Duodenal mucosa (tissue), 2 donors: ENCODE results near the gene IGSF9.
A peak's percentile ranks its signal among the peaks of the same experiment; 100 is the strongest.
"Not testable (repeated sequence)": the region's sequence is repeated elsewhere in the genome, so short reads cannot be mapped to it uniquely, and the experiment has no call there.

Experiments used
- H3K27ac ChIP-seq: one replicate; pipeline ENCODE4 v1.7.0; 2013; ENCODE audit warnings: low read depth, low read length
- H3K27me3 ChIP-seq, 2 donors: one replicate each; pipeline ENCODE4 v1.7.0; 2013; ENCODE audit warnings: low read length in 2 of 2, control low read depth in 1 of 2; ENCODE audit not compliant: insufficient read depth in 2 of 2, control insufficient read depth in 1 of 2
- H3K36me3 ChIP-seq, 2 donors: one replicate each; pipeline ENCODE4 v1.7.0; 2013; ENCODE audit warnings: low read length in 2 of 2, control low read depth in 1 of 2; ENCODE audit not compliant: insufficient read depth in 2 of 2, control insufficient read depth in 1 of 2
- H3K4me1 ChIP-seq, 2 donors: one replicate each; pipeline ENCODE4 v1.7.0; 2013; ENCODE audit warnings: low read length in 2 of 2, control low read depth in 1 of 2; ENCODE audit not compliant: insufficient read depth in 2 of 2, control insufficient read depth in 1 of 2
- H3K4me3 ChIP-seq, 2 donors: one replicate each; pipeline ENCODE4 v1.7.0; 2013; ENCODE audit warnings: low read length in 2 of 2, low read depth in 1 of 2
- H3K9ac ChIP-seq, 2 donors: one replicate each; pipeline ENCODE4 v1.7.0; 2013; ENCODE audit warnings: low read length in 2 of 2, low read depth in 1 of 2
- H3K9me3 ChIP-seq, 2 donors: one replicate each; pipeline ENCODE4 v1.7.0; 2013; ENCODE audit warnings: low read length in 2 of 2, control low read depth in 1 of 2; ENCODE audit not compliant: control insufficient read depth in 1 of 2

IGSF9 gene

DNA sequence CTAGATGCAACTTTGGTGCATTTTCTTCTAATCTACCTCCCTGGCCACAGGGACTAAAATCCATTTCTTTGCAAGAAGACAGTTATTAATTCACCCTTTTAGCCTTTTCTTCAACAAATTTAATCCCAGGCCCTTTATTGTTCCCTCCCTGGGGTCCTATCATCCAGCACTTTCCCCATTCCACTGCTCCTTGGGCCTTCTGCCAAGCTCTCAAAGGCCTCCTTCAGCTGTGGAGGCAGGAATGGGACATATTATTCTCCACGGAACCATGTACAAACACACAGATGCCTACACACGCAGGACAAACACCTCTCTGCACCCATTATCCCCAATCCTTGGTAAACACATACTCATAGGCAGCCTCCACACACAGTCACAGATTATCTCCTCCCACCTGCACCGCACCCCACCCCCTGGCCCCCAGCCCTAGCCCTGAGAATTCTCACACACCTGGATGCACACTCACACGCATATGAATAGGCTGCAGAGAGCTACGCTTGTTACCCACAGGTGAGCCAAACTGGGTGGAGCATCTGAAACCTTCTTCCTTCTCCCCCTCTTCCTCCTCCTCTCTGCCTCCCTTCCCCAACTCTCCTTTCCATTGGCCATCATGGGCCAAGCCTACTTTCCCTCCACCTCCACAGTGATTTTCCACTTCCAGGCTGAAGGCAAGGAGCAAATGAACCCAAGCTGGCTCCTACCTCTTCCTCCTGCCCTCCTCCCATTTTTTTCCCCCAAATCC is 31.8 kb downstream of the IGSF9 start:
- H3K4me3 ChIP-seq: no peak overlapping the region
- H3K27me3 ChIP-seq: no peaks in the 10 kb centered on the region
- peaks cover 64 to 73% of the 10 kb centered on the region in 2 donors for H3K4me1 ChIP-seq
- no peak overlapping the region for H3K9ac ChIP-seq
- peaks cover 8 to 13% of the 10 kb centered on the region in 2 donors for H3K36me3 ChIP-seq
- no peaks in the 10 kb centered on the region for H3K9me3 ChIP-seq
- no peak overlapping the region for H3K27ac ChIP-seq

DNA sequence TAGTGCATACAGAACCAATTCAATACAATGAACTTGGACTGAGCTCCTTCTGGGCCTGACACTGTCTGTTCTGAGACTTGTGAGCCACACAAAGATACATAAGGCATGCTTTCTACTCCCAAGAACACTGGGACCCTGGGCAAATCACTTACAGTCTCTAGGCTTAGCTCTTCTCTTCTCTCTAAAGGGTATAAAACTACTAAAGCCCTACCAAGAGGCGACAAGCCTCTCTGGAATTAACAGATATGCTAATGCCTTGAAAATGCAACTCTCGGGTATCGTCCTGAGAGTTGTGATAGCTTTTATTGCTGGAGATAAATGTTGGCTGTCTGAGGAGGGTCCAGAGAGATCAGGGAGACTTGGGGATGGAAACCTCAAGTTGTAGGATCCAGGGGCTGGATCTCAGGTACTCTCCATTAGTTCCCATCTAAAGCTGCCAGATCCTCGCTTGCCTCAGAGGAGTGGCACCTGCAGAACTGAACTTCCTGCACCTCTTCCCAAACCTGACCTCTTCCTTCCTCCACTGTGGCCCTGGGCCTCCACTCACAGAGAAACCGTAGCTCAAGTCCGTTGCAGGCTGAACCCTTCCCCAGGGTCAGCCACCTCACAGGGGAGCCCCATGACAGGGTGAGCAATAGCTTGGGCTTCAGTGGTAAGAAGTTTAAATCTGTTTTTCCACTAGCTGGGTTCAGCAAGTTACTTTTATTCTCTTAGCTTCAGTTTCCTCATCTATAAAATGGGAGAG is 33.9 kb downstream of the IGSF9 start:
- Histone ChIP-seq H3K4me3 (peak overlapping the region in 1 of 2 donors; percentile 7), H3K27ac (peak overlapping the region; percentile 25), H3K36me3 (no peaks in the 10 kb centered on the region), H3K9ac (peak overlapping the region in 1 of 2 donors; percentile 7), H3K9me3 (no peaks in the 10 kb centered on the region), H3K4me1 (peaks cover 67 to 69% of the 10 kb centered on the region in 2 donors), H3K27me3 (no peaks in the 10 kb centered on the region)

DNA sequence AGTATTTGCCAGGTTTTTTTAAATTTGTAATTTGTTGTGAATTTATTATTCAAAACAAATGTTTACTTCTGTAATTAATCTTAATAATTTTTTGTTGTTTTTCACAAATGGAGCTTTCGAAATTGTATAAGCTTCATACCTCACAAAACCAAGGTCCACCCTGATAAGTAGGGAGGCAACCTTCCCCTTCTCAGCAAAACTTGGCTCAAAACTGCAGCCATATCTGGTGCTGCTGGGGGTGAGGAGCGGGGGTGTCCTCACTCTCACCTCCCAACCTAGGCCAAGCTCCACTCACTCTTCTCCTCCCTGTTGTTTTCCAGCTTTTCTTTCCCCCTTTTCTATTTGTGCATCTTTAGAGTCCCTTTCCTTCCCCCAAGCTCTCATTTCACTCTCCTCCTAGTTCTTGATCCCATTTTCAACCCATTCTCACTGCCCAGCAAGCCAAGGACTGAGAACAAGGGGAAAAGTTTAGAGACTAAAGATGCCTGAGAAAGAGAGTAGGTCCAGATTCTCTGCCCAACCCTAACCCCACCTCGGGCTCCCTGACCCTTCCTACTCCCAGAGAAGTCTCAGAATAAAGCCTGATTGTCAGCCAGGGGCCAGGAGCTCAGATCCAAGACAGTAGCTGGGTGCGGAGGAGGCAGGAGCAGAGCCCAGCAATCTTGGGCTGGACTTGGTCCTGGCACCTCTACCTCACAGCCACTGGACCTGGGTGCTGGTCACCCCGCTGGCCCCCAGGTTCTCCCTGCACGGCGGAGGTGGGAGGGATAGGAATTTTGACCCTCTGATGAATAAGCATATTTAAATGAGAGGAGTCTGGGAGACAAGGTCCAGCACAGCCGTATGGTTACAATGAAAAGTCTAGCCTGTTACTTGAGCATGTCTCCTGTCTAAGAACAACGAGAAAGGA is 37.1 kb downstream of the IGSF9 start:
- H3K9me3 ChIP-seq: no peaks in the 10 kb centered on the region
- peaks cover 50 to 52% of the 10 kb centered on the region in 2 donors for H3K4me1 ChIP-seq
- no peaks in the 10 kb centered on the region for H3K27me3 ChIP-seq
- no peak overlapping the region for H3K9ac ChIP-seq
- H3K36me3 ChIP-seq: no peaks in the 10 kb centered on the region
- H3K4me3 ChIP-seq: no peak overlapping the region
- no peak overlapping the region for H3K27ac ChIP-seq

DNA sequence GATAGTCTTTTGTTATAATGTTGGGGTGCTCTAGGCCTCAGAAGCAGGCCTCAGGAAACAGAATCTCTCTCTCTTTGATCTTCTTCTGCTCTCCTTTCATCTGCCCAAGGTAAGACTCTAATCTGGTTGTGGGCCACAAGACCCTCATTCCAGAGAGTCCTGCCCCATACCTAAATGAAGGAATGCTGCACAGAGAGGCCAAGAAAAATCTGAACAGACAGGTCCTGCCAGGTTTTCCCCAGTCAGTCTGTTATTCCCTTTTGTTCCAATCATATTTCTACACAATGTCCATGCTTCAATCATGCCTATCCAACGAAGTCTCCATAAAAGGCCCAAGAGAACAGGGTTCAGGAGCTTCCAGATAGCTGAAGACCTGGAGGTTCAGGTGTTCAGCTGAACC is 38.5 kb downstream of the IGSF9 start:
- H3K27me3 ChIP-seq: no peaks in the 10 kb centered on the region

DNA sequence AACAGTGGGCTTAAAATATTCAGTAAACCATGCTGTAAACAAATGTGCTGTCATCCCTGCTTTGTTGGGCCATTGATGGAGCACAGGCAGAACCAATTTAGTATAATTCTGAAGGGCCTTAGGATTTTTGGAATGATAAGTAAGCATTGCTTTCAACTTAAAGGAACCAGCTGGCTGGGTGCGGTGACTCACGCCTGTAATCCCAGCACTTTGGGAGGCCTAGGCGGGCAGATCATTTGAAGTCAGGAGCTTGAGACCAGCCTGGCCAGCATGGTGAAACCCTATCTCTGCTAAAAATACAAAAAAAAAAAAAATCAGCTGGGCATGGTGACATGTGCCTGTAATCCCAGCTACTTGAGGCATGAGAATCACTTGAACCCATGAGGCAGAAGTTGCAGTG is 41.4 kb downstream of the IGSF9 start:
- not testable (repeated sequence) for H3K36me3 ChIP-seq, H3K27me3 ChIP-seq, H3K27ac ChIP-seq, H3K9ac ChIP-seq, H3K9me3 ChIP-seq, H3K4me3 ChIP-seq
- H3K4me1 ChIP-seq: peaks cover 35 to 37% of the 10 kb centered on the region in 2 donors

More for the DNA sequence above, 38.5 kb downstream of the IGSF9 start:
- Histone ChIP-seq H3K9ac (no peak overlapping the region), H3K9me3 (no peaks in the 10 kb centered on the region), H3K4me1 (peaks cover 47 to 48% of the 10 kb centered on the region in 2 donors), H3K27ac (no peak overlapping the region), H3K4me3 (no peak overlapping the region), H3K36me3 (no peaks in the 10 kb centered on the region)

DNA sequence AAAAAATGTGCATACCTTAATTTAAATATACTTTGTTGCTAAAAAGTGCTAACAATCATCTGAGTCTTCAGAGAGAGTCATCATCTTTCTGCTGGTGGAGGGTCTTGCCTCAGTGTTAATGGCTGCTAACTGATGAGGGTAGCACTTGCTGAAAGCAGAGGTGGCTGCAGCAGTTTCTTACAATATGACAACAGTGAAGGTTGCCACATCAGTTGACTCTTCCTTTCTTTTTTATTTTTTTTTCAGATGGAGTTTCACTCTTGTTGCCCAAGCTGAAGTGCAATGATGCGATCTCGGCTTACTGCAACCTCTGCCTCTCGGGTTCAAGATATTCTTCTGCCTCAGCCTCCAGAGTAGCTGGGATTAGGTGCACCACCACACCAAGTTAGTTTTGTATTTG is 42.9 kb downstream of the IGSF9 start:
- Histone ChIP-seq H3K4me3 (no peak overlapping the region), H3K27ac (no peak overlapping the region), H3K4me1 (peaks cover 20 to 25% of the 10 kb centered on the region in 2 donors), H3K36me3 (no peaks in the 10 kb centered on the region), H3K9ac (no peak overlapping the region), H3K27me3 (no peaks in the 10 kb centered on the region), H3K9me3 (no peaks in the 10 kb centered on the region)

DNA sequence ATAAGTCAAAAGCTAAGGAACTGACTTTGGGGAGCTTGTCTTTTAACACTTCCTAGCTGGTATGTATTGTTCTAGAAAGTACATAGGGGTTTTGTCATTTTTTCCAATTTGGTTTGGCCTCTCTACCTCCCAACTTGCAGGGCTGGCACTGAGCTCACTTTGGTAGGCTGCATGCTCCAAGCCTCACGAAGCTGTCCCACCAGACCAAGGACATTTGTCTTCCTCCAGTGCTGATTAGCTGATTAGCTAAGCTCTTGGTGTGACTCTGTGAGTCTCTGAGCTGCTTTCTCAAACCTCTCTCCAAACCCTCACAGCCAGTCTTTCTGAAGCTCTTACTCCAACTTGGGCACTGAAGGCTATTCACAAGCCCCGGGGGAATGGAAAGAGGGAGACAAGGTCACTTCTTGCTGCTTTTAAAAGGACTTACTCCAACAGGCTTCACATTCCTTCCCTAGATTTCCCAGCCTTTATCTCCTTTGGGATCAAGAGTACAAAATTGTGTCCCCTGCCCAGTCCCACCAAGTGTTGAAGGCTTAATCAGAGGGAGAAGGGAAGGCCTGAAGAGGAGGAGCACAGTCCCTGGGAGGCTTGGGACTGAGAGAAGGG is 44.6 kb downstream of the IGSF9 start:
- Histone ChIP-seq H3K27me3 (no peaks in the 10 kb centered on the region), H3K9me3 (no peaks in the 10 kb centered on the region), H3K9ac (no peak overlapping the region), H3K4me3 (no peak overlapping the region), H3K27ac (no peak overlapping the region), H3K36me3 (no peaks in the 10 kb centered on the region), H3K4me1 (peaks cover 16 to 18% of the 10 kb centered on the region in 2 donors)

DNA sequence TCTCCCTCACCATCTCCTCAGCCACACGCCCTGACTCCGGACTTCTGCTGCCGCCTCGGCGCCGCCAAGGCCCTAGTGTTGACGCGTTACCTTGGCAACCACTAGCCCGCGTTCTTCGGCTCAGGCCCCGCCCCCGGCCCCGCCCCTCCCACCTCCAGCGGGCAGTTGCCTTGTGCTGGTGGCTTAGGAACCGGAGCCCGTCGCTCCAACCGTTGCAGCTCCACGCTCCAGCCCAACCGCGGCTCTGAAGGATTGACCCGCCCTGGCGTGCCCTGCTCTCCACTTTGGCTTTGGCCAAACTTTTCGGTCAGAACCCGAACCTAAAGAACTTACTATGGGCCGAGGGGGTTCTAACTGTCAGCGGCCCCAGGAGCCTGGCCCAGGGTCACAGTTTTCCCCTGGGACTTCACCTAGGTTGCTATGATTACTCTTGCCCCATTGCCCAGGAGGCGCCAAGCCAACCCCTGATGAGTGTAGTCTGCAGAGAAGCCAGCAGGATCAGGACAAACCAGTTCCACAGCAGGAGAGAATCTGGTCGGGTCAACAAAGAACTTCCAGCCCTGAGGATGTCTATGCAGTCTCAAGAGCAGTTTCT is 45.2 kb downstream of the IGSF9 start, which contains the start of gene CFAP45:
Gene CFAP45, minus strand, starts transcription at position 80 of the 595 bp plus-strand sequence. Its CDS starts 67 bp downstream, at position 13.
- Histone ChIP-seq H3K36me3 (no peaks in the 10 kb centered on the region), H3K27me3 (no peaks in the 10 kb centered on the region), H3K4me1 (peaks cover 16 to 18% of the 10 kb centered on the region in 2 donors), H3K9me3 (no peaks in the 10 kb centered on the region), H3K4me3 (peak within 1 kb of the TSS in 1 of 2 donors; percentile 43), H3K27ac (peak within 1 kb of the TSS; percentile 53), H3K9ac (peak within 1 kb of the TSS in 1 of 2 donors; percentile 6)

DNA sequence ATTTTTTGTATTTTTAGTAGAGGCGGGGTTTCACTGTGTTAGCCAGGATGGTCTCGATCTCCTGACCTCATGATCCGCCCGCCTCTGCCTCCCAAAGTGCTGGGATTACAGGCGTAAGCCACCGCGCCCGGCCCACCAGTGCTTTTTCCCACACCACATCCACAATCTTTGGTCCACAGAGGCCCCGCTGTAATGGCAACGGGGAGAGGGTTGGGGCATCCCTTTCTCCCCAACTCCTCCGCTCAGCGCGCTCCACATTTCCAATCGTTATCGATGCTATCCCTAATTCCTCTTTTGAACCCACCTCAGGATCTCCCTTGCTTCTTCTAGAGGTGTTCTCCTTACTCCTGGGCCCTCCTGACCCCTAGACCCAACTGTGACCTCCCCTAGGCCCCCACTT is 45.8 kb downstream of the IGSF9 start:
- H3K9me3 ChIP-seq, H3K36me3 ChIP-seq, H3K27me3 ChIP-seq, H3K27ac ChIP-seq: not testable (repeated sequence)
- peak overlapping the region in 1 of 2 donors; percentile 6 for H3K9ac ChIP-seq
- H3K4me1 ChIP-seq: peaks cover 16 to 18% of the 10 kb centered on the region in 2 donors
- peak overlapping the region in 1 of 2 donors; percentile 16 for H3K4me3 ChIP-seq
